HG03571 (cell line): Measurements from ENCODE around the gene BRD3OS.

Experiments
- ATAC-seq: cut with Tn5 transposase; IDR thresholded peaks from one replicate; pipeline ENCODE4 v1.9.1; 2021; ENCODE audit not compliant: unreplicated experiment

Gene BRD3OS

GRCh38 chr9:134032456-134033222 is 7.4 kb downstream of the BRD3OS start:
- no peak for ATAC-seq

DNA sequence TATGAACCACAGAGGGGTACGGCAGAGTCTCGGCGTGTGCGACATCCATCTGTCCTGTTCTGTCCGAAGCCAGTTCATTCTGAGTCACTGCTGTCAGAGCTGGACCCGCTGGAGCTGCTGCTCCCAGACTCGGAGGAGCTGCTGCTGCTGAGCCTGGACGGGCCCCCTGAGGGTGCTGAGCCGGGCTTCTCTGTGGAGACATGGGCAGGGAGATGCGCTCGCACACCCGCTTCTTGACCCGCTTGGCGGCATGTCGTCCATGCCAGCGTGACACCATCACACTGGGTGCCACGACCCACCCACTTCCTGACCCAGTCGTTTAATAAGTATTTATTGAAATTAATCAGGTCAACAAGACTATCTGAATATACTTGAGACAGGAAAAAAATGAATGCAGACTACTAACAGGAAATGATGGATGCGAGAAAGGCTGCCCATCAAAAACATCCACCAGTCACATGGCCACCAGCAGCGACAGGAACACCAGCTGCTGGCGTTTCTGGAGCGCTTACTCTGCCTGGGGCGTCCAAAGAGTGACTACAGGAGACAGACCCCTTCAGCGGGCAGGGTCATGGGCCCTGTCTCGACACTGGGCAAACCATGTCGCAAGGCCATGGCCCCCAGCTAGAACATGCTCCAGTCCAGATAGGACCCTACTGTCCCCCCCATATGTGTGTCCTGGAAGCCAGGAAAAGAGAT is 8.4 kb downstream of the BRD3OS start:
- ATAC-seq, result no peak

DNA sequence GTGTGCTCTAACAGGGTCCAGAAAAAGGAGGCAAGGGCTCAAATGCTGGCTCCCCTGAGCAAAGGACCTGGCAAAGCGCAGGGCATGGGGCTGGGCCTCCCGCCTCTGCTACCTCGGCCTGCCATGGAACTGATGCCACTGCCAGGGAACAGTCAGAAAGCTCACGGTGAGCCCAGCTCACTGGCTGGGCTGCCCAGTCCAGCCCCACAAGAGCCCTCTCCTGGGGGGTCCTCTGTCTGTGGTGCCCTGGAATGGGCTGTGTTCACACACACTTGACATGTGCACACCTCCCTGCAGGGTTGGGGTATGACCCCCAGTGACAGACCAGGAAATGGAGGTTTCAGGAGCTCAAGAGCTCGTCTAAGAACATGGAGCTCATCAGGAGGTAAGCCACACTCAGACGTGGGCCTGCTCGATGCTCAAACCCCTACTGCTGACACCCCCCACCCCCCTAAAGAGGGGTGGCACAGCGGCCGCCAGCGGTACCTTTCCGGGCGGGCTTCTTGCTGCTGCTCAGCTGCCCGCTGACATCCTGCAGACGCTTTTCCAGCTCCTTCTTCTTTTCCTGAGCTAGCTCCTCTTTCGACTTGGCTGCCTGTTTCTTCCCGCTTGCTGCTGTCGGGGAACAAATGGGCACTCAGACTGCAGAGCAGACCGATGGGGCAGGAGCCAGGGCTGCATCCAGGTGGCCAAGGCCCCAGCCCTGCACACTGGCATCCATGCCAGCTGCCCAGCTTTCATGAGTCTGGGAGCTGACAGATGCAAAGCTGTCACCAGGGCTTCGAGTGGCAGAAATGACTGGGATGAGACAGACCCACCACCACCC is 9.1 kb downstream of the BRD3OS start:
- no peak for ATAC-seq

GRCh38 chr9:134035041-134036039 is 10.1 kb downstream of the BRD3OS start:
- no peak for ATAC-seq

GRCh38 chr9:134036130-134036529 is 10.8 kb downstream of the BRD3OS start:
- ATAC-seq, result no peak

DNA sequence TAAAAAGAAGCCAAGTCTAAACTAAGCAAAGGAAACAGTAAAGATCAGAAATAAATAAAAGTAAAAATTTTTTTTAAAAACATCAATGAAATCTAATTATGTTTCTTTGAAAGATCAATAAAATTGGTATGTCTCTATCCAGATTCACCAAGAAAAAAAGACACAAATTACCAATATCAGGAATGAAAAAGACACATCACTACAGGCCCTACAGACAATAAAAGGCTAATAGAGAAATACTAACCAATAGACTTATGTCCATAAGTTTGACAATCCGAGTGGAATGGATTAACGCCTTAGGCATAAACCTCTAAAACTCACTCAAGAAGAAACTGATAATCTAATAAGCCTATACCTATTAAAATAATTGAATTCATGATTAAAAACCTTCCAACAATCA is 12.4 kb downstream of the BRD3OS start:
- no peak for ATAC-seq

GRCh38 chr9:134039386-134040175 is 14.3 kb downstream of the BRD3OS start:
- no peak for ATAC-seq

- ATAC-seq, result no peak
Observed at GRCh38 chr9:134040176-134040565, 14.9 kb downstream of the BRD3OS start.

GRCh38 chr9:134040781-134041648 is 15.7 kb downstream of the BRD3OS start:
- ATAC-seq, result no peak

GRCh38 chr9:134041649-134041962 is 16.3 kb downstream of the BRD3OS start:
- no peak for ATAC-seq

DNA sequence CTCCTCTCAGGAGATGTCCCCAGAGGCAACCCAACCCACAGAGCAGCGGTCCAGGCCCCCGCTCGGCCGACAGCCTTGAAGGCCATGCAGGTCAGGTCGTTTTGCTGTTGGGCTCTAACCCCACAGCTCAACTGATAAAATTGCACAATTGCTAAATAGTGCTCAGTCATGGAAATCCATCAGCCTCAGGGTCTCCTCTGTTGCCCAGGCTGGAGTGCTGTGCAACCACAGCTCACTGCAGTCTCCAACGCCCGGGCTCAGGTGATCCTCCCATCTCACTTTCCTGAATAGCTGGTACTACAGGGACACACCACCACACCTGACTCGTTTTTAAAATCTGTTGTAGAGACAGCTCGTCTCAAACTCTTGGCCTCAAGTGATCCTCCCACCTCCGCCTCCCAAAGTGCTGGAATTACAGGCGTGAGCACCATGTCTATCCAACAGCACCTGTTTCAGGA is 18.3 kb downstream of the BRD3OS start:
- no peak for ATAC-seq

GRCh38 chr9:134044944-134045343 is 19.7 kb downstream of the BRD3OS start:
- ATAC-seq, result no peak

- no peak for ATAC-seq
Observed at GRCh38 chr9:134045841-134046544, 20.7 kb downstream of the BRD3OS start.

GRCh38 chr9:134046894-134047681 is 21.8 kb downstream of the BRD3OS start:
- ATAC-seq, result no peak

- ATAC-seq, result no peak
Observed at GRCh38 chr9:134047868-134048581, 22.7 kb downstream of the BRD3OS start.

DNA sequence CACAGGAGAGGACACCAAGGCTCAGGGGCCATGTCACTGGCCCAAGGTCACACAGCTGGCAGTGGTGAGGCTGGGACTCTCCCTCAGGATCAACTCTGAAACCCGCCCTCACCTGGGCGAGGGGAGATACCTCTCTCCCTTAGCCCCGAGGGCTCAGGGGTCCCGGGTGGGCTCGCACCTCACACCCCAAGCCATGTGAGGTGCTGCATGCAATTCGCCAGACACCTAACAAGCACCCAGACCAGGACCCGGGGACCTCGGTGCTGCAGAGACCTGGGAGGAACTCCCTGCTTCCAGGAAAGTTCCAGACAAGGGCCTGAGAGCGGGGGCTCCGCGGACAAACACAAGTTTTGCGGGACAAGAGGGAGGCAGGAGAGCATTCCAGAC is 23.3 kb downstream of the BRD3OS start:
- no peak for ATAC-seq

DNA sequence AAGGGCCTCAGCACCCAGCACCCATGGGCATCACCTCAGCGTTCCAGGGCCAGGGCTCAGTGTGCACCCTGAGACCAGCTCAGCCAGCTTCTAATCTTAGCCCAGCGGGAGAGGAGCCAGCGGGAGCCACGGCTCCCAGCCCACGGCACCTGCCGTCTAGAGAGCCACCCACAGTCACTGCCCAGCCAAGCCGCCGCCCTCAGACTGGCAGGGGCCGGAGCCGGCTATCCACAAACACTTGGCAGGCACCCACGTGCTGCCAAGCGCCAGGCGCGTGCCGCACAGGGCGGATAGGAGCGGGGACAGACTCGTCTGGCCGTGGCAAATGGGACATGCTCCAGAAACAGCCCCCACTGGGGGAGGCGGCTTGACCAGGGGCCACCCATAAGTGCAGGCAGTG is 24.0 kb downstream of the BRD3OS start:
- no peak for ATAC-seq
